Measurements from ENCODE around the gene ZNF99.
"Not testable (repeated sequence)": the region's sequence is repeated elsewhere in the genome, so short reads cannot be mapped to it uniquely, and the experiment has no call there.

The ZNF99 gene

DNA sequence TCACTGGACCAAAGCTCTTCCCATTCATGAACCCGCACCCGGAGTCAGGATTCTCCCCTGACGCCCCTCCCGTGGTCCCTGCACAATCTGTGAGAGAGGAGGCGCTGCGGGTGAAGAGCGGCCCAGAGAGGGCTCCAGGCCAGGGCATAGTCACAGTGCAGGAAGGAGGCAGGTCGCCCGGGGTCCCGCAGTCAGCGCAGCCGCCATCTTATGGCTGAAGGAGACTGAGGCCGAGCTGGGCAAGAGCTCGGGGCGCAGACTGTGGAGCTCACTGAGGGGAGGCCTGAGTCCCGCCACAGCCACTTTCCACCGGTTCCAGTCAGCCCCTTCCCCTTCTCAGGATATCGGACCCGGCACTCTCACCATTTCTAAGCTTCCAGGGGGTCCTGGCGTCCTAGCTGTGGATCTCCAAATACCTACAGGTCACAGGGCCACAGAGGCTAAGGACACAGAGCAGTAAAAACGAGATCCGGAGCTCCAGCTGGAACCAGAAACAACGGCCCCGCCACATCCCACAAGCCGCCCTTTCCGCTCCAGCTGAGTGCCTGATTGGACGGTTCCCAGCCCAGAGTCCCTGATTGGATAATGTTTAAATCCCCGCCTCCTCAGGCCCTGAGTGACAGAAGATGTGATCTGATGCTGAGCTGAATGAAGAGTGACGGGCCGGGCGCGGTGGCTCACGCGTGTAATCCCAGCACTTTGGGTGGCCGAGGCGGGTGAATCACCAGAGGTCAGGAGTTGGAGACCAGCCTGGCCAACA, at the start of gene ZNF99:
Gene ZNF99, minus strand, starts transcription at position 501 of the 760 bp plus-strand sequence. Its CDS starts 135 bp downstream, at position 366.
- Mint-ChIP-seq H3K36me3 (peaks cover 4% of the 10 kb centered on the region), H3K9me3 (peaks cover 17% of the 10 kb centered on the region), H3K27ac (no peak within 1 kb of the TSS), H3K27me3 (peaks cover 4% of the 10 kb centered on the region), H3K4me1 (no peaks in the 10 kb centered on the region), H3K4me3 (no peak within 1 kb of the TSS)

GRCh38 chr19:22832031-22832762, 48.2 kb upstream of the ZNF99 start, which contains the start of gene ZNF723:
Gene ZNF723, plus strand, starts transcription at chr19:22832291. Its CDS starts 89 bp downstream, at chr19:22832380.
- Mint-ChIP-seq H3K36me3 (no peaks in the 10 kb centered on the region), H3K27ac (no peak within 1 kb of the TSS), H3K4me3 (no peak within 1 kb of the TSS), H3K9me3 (peaks cover 11% of the 10 kb centered on the region), H3K27me3 (no peaks in the 10 kb centered on the region), H3K4me1 (no peaks in the 10 kb centered on the region)

DNA sequence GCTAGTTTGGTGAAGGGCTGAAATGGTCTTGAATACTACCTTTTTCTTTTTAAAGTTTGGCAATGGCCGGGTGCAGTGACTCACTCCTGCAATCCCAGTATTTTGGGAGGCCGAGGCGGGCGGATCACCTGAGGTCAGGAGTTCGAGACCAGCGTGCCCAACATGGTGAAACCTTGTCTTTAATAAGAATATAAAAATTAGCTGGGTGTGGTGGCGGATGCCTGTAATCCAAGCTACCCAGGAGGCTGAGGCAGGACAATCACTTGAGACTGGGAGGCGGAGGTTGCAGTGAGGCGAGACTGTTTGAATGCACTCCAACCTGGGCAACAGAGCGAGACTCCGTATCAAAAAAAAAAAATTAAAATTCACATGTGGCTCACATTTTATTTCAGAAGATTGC, 47.3 kb upstream of the ZNF99 start:
- Mint-ChIP-seq H3K27ac (no peak overlapping the region), H3K4me1 (no peaks in the 10 kb centered on the region)

GRCh38 chr19:22814124-22814523, 30.2 kb upstream of the ZNF99 start:
- peaks cover 4% of the 10 kb centered on the region for H3K9me3 Mint-ChIP-seq
- no peak overlapping the region for H3K27ac Mint-ChIP-seq
- H3K4me3 Mint-ChIP-seq = no peak overlapping the region
- H3K27me3 Mint-ChIP-seq = no peaks in the 10 kb centered on the region
- H3K36me3 Mint-ChIP-seq = no peaks in the 10 kb centered on the region
- no peaks in the 10 kb centered on the region for H3K4me1 Mint-ChIP-seq

More for the DNA sequence above, 47.3 kb upstream of the ZNF99 start:
- no peak overlapping the region for H3K4me3 Mint-ChIP-seq
- no peaks in the 10 kb centered on the region for H3K27me3 Mint-ChIP-seq
- peaks cover 13% of the 10 kb centered on the region for H3K9me3 Mint-ChIP-seq
- H3K36me3 Mint-ChIP-seq = no peaks in the 10 kb centered on the region

- Mint-ChIP-seq H3K27ac (no peak overlapping the region), H3K4me1 (no peaks in the 10 kb centered on the region), H3K9me3 (peaks cover 4% of the 10 kb centered on the region), H3K36me3 (no peaks in the 10 kb centered on the region), H3K27me3 (no peaks in the 10 kb centered on the region), H3K4me3 (no peak overlapping the region)
These were observed 23.3 kb upstream of the ZNF99 start for GRCh38 chr19:22807061-22807835.

- Mint-ChIP-seq H3K4me3 (no peak overlapping the region), H3K9me3 (peaks cover 3% of the 10 kb centered on the region), H3K27me3 (no peaks in the 10 kb centered on the region), H3K4me1 (no peaks in the 10 kb centered on the region), H3K36me3 (no peaks in the 10 kb centered on the region), H3K27ac (no peak overlapping the region)
These were observed 22.5 kb upstream of the ZNF99 start for GRCh38 chr19:22806418-22806817.

GRCh38 chr19:22797040-22797439, 13.1 kb upstream of the ZNF99 start:
- Mint-ChIP-seq H3K4me3 (no peak overlapping the region), H3K4me1 (no peaks in the 10 kb centered on the region), H3K36me3 (peaks cover 10% of the 10 kb centered on the region), H3K27ac (no peak overlapping the region), H3K27me3 (no peaks in the 10 kb centered on the region), H3K9me3 (peaks cover 24% of the 10 kb centered on the region)

DNA sequence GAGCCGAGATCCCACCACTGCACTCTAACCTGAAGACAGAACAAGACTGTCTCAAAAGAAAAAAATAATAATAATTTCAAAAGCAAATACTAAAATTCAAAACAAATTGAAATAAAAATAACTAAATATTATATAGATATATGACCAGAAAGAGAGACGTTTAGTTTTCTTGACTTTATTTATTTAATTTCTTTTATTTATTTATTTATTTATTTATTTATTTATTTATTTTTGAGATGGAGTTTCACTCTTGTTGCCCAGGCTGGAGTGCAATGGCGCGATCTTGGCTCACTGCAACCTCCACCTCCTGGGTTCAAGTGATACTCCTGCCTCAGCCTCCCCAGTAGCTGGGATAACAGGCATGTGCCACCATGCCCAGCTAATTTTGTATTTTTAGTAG, 8.9 kb upstream of the ZNF99 start:
- H3K9me3 Mint-ChIP-seq = peaks cover 16% of the 10 kb centered on the region
- H3K4me3 Mint-ChIP-seq, H3K4me1 Mint-ChIP-seq, H3K36me3 Mint-ChIP-seq, H3K27me3 Mint-ChIP-seq, H3K27ac Mint-ChIP-seq: not testable (repeated sequence)

DNA sequence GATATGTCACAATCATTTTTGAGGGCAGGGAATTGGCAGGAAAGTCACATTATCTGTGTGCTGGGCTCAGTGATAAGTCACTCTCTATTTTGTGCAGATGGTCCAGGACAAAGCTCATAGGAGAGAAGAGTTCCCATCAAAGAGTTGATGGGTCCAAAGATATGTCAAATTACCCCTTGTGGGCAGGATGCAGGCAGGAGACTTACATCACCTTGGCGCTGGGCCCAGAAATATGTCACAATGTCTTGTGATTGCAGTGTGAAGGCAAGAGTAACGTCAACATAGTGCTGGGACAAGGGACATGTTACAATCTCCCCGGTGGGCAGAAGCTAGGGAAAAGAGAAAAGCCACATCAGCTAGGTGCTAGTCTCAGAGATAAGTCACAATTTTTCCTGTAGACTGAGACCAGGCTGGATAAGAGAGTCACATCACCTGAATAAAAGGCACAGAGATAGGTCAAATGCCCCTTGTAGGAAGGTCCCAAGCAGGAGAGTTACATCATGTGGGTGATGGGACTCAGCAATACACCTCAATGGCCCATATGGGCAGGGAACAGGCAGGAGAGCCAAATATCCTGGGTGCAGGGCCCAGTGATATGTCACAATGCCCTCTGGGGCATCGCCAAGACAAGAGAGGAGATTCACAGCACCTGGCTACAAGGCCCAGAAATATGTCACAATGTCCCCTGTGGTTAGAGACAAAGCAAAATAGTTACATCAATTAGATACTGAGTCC, 47.9 kb downstream of the ZNF99 start:
- Mint-ChIP-seq H3K4me1 (no peaks in the 10 kb centered on the region), H3K9me3 (peaks cover 17% of the 10 kb centered on the region)

DNA sequence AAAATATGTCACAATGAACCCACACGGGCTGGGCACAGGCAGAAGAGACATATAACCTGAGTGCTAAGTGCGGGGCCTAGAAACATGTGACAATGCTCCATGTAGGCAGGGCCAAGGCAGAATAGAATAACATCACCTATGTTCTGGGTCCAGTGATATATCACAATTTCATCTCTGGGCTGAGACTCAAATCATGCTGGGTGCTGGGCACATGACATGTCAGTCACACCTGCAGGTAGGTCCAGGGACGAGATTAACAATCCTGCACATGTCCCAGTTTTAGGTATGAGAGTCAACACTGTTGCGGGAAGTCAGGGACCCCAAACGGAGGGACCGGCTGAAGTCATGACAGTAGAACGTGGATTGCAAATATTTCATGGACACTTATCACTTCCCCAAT, 50.3 kb downstream of the ZNF99 start:
- Mint-ChIP-seq H3K36me3 (peaks cover 3% of the 10 kb centered on the region), H3K4me3 (no peak overlapping the region), H3K9me3 (peaks cover 17% of the 10 kb centered on the region), H3K4me1 (no peaks in the 10 kb centered on the region), H3K27me3 (no peaks in the 10 kb centered on the region), H3K27ac (no peak overlapping the region)

More for the DNA sequence above, 47.9 kb downstream of the ZNF99 start:
- no peak overlapping the region for H3K4me3 Mint-ChIP-seq
- peaks cover 3% of the 10 kb centered on the region for H3K36me3 Mint-ChIP-seq
- no peaks in the 10 kb centered on the region for H3K27me3 Mint-ChIP-seq
- H3K27ac Mint-ChIP-seq = no peak overlapping the region

GRCh38 chr19:22728214-22728613, 55.7 kb downstream of the ZNF99 start:
- not testable (repeated sequence) for H3K4me1 Mint-ChIP-seq, H3K27me3 Mint-ChIP-seq, H3K36me3 Mint-ChIP-seq, H3K27ac Mint-ChIP-seq, H3K9me3 Mint-ChIP-seq, H3K4me3 Mint-ChIP-seq

DNA sequence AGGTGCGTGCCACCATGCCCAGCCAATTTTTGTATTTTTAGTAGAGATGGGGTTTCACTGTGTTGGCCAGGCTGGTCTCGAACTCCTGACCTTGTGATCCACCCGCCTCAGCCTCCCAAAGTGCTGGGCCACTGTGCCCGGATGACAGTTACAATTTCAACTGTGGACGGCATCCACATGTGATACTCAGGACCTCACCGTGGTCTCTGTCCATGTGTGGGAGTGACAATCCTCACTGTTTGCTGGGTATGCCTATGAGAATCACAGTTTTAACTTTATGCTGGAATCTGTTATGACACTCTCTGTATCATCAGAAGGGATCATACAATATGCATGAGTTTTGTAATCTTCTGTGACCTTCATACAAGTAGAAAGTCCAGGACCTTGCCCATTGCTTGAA, 62.4 kb downstream of the ZNF99 start:
- not testable (repeated sequence) for H3K9me3 Mint-ChIP-seq, H3K36me3 Mint-ChIP-seq, H3K27ac Mint-ChIP-seq, H3K27me3 Mint-ChIP-seq, H3K4me1 Mint-ChIP-seq, H3K4me3 Mint-ChIP-seq

DNA sequence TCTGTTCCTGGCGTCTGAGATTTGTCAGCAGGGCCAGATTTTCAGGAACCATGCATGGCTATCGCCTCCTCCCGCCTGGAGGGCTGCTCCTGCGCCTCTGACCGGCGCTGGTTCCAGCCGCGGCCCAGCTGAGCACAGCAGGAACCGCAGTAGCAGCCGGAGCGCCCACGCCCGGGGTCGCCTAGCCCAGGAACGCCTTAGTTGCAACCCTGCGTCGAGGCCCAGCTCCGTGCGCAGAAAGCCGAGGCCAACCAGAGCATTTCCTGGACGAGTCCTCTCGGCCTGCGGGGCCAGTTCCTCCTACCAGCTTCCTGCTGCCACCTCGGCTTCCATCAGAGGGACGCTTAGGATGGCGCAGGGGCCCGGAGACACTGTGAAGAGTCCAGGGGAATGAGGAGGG, 75.0 kb downstream of the ZNF99 start:
- peaks cover 1% of the 10 kb centered on the region for H3K36me3 Mint-ChIP-seq
- H3K4me1 Mint-ChIP-seq = no peaks in the 10 kb centered on the region
- H3K27me3 Mint-ChIP-seq = no peaks in the 10 kb centered on the region
- peaks cover 10% of the 10 kb centered on the region for H3K9me3 Mint-ChIP-seq
- H3K4me3 Mint-ChIP-seq = no peak overlapping the region
- no peak overlapping the region for H3K27ac Mint-ChIP-seq

- H3K9me3 Mint-ChIP-seq, H3K27me3 Mint-ChIP-seq, H3K27ac Mint-ChIP-seq, H3K4me1 Mint-ChIP-seq, H3K36me3 Mint-ChIP-seq, H3K4me3 Mint-ChIP-seq: not testable (repeated sequence)
These were observed 80.9 kb downstream of the ZNF99 start for GRCh38 chr19:22703096-22703495.

GRCh38 chr19:22702661-22703060, 81.3 kb downstream of the ZNF99 start:
- not testable (repeated sequence) for H3K4me3 Mint-ChIP-seq, H3K27ac Mint-ChIP-seq, H3K9me3 Mint-ChIP-seq, H3K36me3 Mint-ChIP-seq, H3K4me1 Mint-ChIP-seq, H3K27me3 Mint-ChIP-seq

All from activated naive CD4-positive, alpha-beta T cell treated with anti-CD3 and anti-CD28 coated beads, Interleukin-2, amount 50 U/mL, for 24 hours (primary cell).